GM06990 (cell line): ENCODE results near the gene LHFPL3.
"Not testable (repeated sequence)": the region's sequence is repeated elsewhere in the genome, so short reads cannot be mapped to it uniquely, and the experiment has no call there.

ENCODE experiments used
- DNase-seq: peaks from one replicate; pipeline ENCODE4 v3.0.0-alpha.2; 2011; ENCODE audit not compliant: insufficient read length; ENCODE audit errors: extremely low read depth
- H3K27me3 ChIP-seq: replicated peaks from 2 replicates; pipeline ENCODE4 v1.6.0; 2011; ENCODE audit warnings: low read length; ENCODE audit not compliant: control insufficient read depth, insufficient read depth
- H3K36me3 ChIP-seq: 2 replicates; pipeline ENCODE4 v1.5.1; 2011; ENCODE audit warnings: low read length; ENCODE audit not compliant: control insufficient read depth, insufficient read depth
- H3K4me3 ChIP-seq: replicated peaks from 2 replicates; pipeline ENCODE4 v1.5.1; 2011; ENCODE audit warnings: low read depth, mild to moderate bottlenecking, control low read depth, low read length
- CTCF ChIP-seq: IDR thresholded peaks from 2 replicates; pipeline ENCODE4 v1.5.1; 2011; ENCODE audit warnings: low read length, control low read depth, mild to moderate bottlenecking, inconsistent platforms; ENCODE audit not compliant: insufficient read depth, poor library complexity, severe bottlenecking

LHFPL3 gene

DNA sequence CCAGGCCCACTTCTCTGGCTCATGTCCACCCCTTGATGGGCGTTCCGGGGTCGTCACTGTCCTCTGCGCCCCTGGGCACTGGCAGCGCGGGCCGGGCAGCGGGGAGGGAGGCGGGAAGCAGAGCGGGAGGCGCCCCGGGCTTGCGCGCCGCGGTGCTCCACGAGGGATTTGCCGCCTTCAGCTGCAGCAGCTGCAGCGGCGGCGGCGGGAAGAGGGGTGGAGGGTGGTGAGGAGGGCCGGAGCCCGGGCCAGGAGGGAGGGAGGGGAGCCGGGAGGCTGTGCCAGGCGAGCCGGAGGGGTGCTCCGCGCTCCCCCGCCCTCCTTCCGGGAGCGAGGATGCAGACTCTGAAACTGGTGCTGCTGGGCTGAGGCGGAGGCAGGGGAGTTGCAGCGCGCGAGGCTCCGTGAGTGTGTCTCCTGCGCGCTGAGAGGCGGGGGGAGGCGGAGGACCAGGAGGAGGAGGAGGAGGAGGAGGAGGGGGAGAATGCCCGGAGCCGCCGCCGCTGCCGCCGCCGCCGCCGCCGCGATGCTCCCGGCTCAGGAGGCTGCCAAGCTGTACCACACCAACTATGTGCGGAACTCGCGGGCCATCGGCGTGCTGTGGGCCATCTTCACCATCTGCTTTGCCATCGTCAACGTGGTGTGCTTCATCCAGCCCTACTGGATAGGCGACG, at the start of gene LHFPL3:
LHFPL3 (plus strand) TSS at position 308 of the 674 bp plus-strand sequence.
- Histone ChIP-seq H3K27me3 (peaks cover 2% of the 10 kb centered on the region), H3K36me3 (no peaks in the 10 kb centered on the region), H3K4me3 (peak within 1 kb of the TSS; percentile 10)
- TF ChIP-seq CTCF: no peak
- DNase-seq: peak; percentile 3

- H3K36me3 ChIP-seq, H3K4me3 ChIP-seq, H3K27me3 ChIP-seq, DNase-seq: not testable (repeated sequence)
These were observed 46.7 kb upstream of the LHFPL3 start for GRCh38 chr7:104281685-104282084.

DNA sequence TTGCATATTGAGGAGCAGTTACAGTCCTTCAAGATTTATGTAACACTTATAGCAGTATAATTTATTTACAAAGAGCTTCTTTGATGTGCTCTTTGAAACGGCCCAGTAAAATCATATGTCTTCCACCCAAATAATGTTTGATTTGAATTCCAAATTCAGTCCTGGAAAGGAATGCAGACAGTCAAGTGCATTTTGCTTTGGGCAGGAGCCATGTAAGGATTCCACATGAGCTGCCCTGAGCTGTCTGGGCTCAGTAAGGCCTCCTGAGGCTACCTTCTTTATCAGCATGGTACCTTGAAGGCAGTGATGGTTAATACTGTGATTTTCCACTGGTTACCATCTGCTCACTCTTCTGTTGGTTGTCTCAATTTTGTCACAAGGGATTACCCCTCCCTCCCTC, 41.6 kb upstream of the LHFPL3 start:
- H3K27me3 ChIP-seq: no peaks in the 10 kb centered on the region
- H3K4me3 ChIP-seq: no peak overlapping the region
- H3K36me3 ChIP-seq: no peaks in the 10 kb centered on the region
- TF ChIP-seq CTCF: no peak
- DNase-seq: no peak

DNA sequence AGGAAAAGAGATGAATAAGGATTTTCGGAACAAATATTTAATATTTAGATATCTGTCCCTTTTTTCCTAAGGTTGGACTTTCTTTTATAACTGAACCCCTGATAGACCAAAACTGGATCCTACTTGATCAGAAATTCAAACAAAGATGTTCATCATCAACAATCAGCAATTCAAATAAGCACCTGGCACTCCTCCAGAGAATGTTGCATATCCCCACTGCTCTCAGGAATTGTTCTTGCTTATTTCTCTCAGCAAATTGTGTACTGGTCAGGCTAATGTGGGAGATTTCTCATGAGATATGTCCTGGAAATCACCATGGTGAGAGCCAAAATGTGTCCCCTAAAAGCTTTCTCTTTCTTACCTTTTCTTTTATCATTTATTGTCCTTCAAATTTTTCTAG, 40.3 kb upstream of the LHFPL3 start:
- no peak for TF ChIP-seq CTCF
- Histone ChIP-seq H3K27me3 (no peaks in the 10 kb centered on the region), H3K36me3 (no peaks in the 10 kb centered on the region), H3K4me3 (no peak overlapping the region)
- DNase-seq: no peak

GRCh38 chr7:104294291-104294690, 34.1 kb upstream of the LHFPL3 start:
- no peak overlapping the region for H3K4me3 ChIP-seq
- no peaks in the 10 kb centered on the region for H3K36me3 ChIP-seq
- no peak for DNase-seq
- no peak for TF ChIP-seq CTCF
- H3K27me3 ChIP-seq: no peaks in the 10 kb centered on the region

DNA sequence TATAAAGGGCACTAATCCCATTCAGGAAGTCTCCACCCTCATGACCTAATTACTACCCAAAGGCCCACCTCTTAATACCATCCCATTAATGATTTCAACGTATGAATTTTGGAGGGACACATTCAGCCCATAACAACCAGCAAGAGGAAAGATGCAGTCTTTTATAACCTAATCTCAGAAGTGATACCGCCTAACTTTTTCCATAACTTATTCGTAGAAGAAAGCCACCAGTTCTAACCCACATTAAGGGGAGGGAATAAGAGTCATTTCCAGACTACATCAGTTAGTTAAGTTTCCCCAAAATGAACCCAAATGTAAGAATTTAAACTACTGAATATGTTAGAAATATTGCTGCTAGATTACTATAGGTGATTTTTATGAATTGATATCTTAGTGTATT, 32.1 kb upstream of the LHFPL3 start:
- DNase-seq: no peak
- H3K4me3 ChIP-seq: no peak overlapping the region
- H3K27me3 ChIP-seq: no peaks in the 10 kb centered on the region
- no peak for TF ChIP-seq CTCF
- no peaks in the 10 kb centered on the region for H3K36me3 ChIP-seq
